ENCODE data around the gene CDV3.
"Not testable (repeated sequence)": the region's sequence is repeated elsewhere in the genome, so short reads cannot be mapped to it uniquely, and the experiment has no call there.

CDV3 gene

GRCh38 chr3:133532951-133533350 lies 40.5 kb upstream of the CDV3 start:
- TF ChIP-seq, protein P1, sequence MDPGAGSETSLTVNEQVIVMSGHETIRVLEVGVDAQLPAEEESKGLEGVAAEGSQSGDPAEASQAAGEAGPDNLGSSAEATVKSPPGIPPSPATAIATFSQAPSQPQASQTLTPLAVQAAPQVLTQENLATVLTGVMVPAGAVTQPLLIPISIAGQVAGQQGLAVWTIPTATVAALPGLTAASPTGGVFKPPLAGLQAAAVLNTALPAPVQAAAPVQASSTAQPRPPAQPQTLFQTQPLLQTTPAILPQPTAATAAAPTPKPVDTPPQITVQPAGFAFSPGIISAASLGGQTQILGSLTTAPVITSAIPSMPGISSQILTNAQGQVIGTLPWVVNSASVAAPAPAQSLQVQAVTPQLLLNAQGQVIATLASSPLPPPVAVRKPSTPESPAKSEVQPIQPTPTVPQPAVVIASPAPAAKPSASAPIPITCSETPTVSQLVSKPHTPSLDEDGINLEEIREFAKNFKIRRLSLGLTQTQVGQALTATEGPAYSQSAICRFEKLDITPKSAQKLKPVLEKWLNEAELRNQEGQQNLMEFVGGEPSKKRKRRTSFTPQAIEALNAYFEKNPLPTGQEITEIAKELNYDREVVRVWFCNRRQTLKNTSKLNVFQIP (CRISPR knock-in tag; IDR thresholded peaks at IDR 0.05; ENCODE audit: borderline replicate concordance, low read depth): no peak
- TF ChIP-seq ZFP30 (CRISPR knock-in tag; IDR thresholded peaks at IDR 0.05) (no peak), ZNF8 (CRISPR knock-in tag; IDR thresholded peaks at IDR 0.05) (no peak)
- ATAC-seq: no peak

- TF ChIP-seq CSDC2 (CRISPR knock-in tag; IDR thresholded peaks at IDR 0.05): no peak
- TF ChIP-seq TOX (CRISPR knock-in tag; IDR thresholded peaks at IDR 0.05; ENCODE audit: borderline replicate concordance): no peak
- no peak for TF ChIP-seq ZNF70 (CRISPR knock-in tag; IDR thresholded peaks at IDR 0.05)
- ATAC-seq: peak; percentile 64
Measured at GRCh38 chr3:133535971-133536881, 37.3 kb upstream of the CDV3 start.

- ATAC-seq: not testable (repeated sequence)
Measured at GRCh38 chr3:133537131-133537530, 36.4 kb upstream of the CDV3 start.

- ATAC-seq: no peak
- no peak for TF ChIP-seq CSDC2 (CRISPR knock-in tag; IDR thresholded peaks at IDR 0.05)
- TF ChIP-seq ZC3H10 (CRISPR knock-in tag; IDR thresholded peaks at IDR 0.05): no peak
- no peak for TF ChIP-seq CREB5 (CRISPR knock-in tag; IDR thresholded peaks at IDR 0.05; ENCODE audit: low read depth)
- TF ChIP-seq ZNF70 (CRISPR knock-in tag; IDR thresholded peaks at IDR 0.05): no peak
- no peak for TF ChIP-seq TOX (CRISPR knock-in tag; IDR thresholded peaks at IDR 0.05; ENCODE audit: borderline replicate concordance)
- TF ChIP-seq ISL1 (CRISPR knock-in tag; IDR thresholded peaks at IDR 0.05): no peak
- TF ChIP-seq ZFP3 (CRISPR knock-in tag; IDR thresholded peaks at IDR 0.05): no peak
- no peak for TF ChIP-seq ZNF565 (CRISPR knock-in tag; conservative IDR thresholded peaks at IDR 0.05; ENCODE audit: low read depth)
- no peak for TF ChIP-seq GLIS3 (CRISPR knock-in tag; IDR thresholded peaks at IDR 0.05)
Measured at GRCh38 chr3:133538154-133538553, 35.3 kb upstream of the CDV3 start.

DNA sequence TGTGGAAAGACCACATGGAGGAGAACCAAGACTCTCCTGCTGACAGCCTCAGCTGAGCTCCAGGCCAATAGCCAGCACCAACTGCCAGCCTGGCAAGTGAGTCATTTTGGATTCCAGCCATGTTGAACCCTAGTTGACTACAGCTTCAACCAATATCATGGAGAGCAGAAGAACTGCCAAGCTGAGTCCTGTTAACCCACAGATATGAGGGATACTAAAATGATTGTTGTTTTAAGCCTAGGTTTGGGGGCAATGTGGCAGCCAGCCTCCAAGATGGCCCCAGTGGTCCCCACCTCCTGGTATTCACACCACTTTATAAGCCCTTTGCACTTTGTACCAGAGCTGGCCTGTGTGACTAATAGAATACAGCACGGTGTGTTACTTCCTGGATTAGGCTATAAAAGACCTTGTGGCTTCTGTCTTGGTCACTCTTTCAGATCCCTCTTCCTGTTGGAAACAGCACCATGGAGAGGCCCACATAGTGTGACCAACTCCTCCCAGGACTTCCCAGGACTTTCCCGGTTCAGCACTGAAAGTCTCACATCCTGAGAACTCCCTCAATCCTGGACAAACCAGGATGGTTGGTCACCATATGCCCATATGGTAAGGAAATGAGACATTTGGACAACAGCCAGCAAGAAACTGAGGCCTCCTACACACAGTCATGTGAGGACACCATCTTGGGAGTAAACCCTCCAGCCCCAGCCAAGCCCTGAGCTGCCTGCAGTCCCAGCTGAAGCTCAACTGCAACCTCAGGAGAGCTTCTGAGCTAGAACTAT lies 32.4 kb upstream of the CDV3 start:
- peak; percentile 68 for ATAC-seq
- TF ChIP-seq ARNTL (CRISPR knock-in tag; IDR thresholded peaks at IDR 0.05; ENCODE audit: borderline replicate concordance, low read depth) (no peak), ISL1 (CRISPR knock-in tag; IDR thresholded peaks at IDR 0.05) (no peak), CSRNP3 (CRISPR knock-in tag; IDR thresholded peaks at IDR 0.05) (no peak), TOX (CRISPR knock-in tag; IDR thresholded peaks at IDR 0.05; ENCODE audit: borderline replicate concordance) (no peak), GLIS3 (CRISPR knock-in tag; IDR thresholded peaks at IDR 0.05) (no peak), PPARA (CRISPR knock-in tag; IDR thresholded peaks at IDR 0.05; ENCODE audit: borderline replicate concordance) (no peak), CREB5 (CRISPR knock-in tag; IDR thresholded peaks at IDR 0.05; ENCODE audit: low read depth) (no peak), OSR1 (CRISPR knock-in tag; IDR thresholded peaks at IDR 0.05) (no peak)

- ATAC-seq: no peak
- TF ChIP-seq TOX (CRISPR knock-in tag; IDR thresholded peaks at IDR 0.05; ENCODE audit: borderline replicate concordance) (no peak), ZNF565 (CRISPR knock-in tag; conservative IDR thresholded peaks at IDR 0.05; ENCODE audit: low read depth) (no peak), CSRNP3 (CRISPR knock-in tag; IDR thresholded peaks at IDR 0.05) (no peak), ZNF8 (CRISPR knock-in tag; IDR thresholded peaks at IDR 0.05) (no peak), ISL1 (CRISPR knock-in tag; IDR thresholded peaks at IDR 0.05) (no peak), SNAI2 (CRISPR knock-in tag; IDR thresholded peaks at IDR 0.05) (no peak), ZC3H10 (CRISPR knock-in tag; IDR thresholded peaks at IDR 0.05) (no peak)
- TF ChIP-seq, protein P1 (CRISPR knock-in tag; IDR thresholded peaks at IDR 0.05; ENCODE audit: borderline replicate concordance, low read depth): no peak
Measured at GRCh38 chr3:133542871-133543270, 30.6 kb upstream of the CDV3 start.

Data from SK-N-SH treated with all-trans-retinoic acid at 6 μM for 48 hours (cell line).